22Rv1 (cell line): ENCODE results near the gene HTR1E.
"Not testable (repeated sequence)": the region's sequence is repeated elsewhere in the genome, so short reads cannot be mapped to it uniquely, and the experiment has no call there.

Source experiments
- H3K27ac ChIP-seq: fragments of 450-650 bp; 2 replicates; pipeline ENCODE4 v1.5.1; 2017
- ZFX ChIP-seq: fragments of 450-650 bp; IDR thresholded peaks from 2 replicates; pipeline ENCODE4 v1.6.1; 2017; ENCODE audit warnings: antibody characterized with exemption, borderline replicate concordance
- TF ChIP-seq, protein P1 (sequence below): fragments of 450-650 bp; IDR thresholded peaks from 2 replicates; pipeline ENCODE4 v1.5.1; 2017; ENCODE audit warnings: mild to moderate bottlenecking

The HTR1E gene, protein sequence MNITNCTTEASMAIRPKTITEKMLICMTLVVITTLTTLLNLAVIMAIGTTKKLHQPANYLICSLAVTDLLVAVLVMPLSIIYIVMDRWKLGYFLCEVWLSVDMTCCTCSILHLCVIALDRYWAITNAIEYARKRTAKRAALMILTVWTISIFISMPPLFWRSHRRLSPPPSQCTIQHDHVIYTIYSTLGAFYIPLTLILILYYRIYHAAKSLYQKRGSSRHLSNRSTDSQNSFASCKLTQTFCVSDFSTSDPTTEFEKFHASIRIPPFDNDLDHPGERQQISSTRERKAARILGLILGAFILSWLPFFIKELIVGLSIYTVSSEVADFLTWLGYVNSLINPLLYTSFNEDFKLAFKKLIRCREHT

GRCh38 chr6:86937219-86938079 lies at the start of gene HTR1E:
TSS of gene HTR1E (plus strand) at chr6:86937528. CDS start at chr6:87015335, 77,807 bp downstream.
- no peak within 1 kb of the TSS for H3K27ac ChIP-seq
- no peak for TF ChIP-seq ZFX
- TF ChIP-seq, protein P1, sequence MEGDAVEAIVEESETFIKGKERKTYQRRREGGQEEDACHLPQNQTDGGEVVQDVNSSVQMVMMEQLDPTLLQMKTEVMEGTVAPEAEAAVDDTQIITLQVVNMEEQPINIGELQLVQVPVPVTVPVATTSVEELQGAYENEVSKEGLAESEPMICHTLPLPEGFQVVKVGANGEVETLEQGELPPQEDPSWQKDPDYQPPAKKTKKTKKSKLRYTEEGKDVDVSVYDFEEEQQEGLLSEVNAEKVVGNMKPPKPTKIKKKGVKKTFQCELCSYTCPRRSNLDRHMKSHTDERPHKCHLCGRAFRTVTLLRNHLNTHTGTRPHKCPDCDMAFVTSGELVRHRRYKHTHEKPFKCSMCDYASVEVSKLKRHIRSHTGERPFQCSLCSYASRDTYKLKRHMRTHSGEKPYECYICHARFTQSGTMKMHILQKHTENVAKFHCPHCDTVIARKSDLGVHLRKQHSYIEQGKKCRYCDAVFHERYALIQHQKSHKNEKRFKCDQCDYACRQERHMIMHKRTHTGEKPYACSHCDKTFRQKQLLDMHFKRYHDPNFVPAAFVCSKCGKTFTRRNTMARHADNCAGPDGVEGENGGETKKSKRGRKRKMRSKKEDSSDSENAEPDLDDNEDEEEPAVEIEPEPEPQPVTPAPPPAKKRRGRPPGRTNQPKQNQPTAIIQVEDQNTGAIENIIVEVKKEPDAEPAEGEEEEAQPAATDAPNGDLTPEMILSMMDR, result peak; percentile 80

GRCh38 chr6:86888301-86888700 lies 49.0 kb upstream of the HTR1E start:
- no peak overlapping the region for H3K27ac ChIP-seq
- TF ChIP-seq, protein P1, result no peak
- no peak for TF ChIP-seq ZFX

GRCh38 chr6:86897265-86897664 lies 40.1 kb upstream of the HTR1E start:
- not testable (repeated sequence) for H3K27ac ChIP-seq

DNA sequence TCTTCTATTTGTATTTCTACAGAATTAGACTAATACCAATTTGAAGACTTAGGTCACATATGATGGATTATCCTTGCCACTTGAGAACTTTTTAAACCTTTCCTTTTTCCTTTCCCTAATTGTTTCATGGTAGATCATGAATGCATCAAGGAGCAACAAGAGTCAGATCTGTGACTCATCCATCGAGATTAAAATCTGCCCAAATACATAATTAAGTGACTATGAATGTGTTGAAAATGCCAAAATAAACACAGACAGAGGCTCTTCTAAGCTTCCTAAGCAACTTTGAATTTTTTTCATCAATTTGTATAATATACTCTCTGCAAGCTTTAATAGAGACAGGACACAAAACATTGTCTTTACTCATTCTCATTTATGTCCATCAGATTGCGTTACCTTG lies 23.5 kb upstream of the HTR1E start:
- no peak overlapping the region for H3K27ac ChIP-seq
- TF ChIP-seq ZFX, result no peak
- TF ChIP-seq, protein P1, result no peak

- no peak overlapping the region for H3K27ac ChIP-seq
- TF ChIP-seq, protein P1, result no peak
- no peak for TF ChIP-seq ZFX
Observed at GRCh38 chr6:86916393-86916792, 20.9 kb upstream of the HTR1E start.

- H3K27ac ChIP-seq, result not testable (repeated sequence)
Observed at GRCh38 chr6:86927138-86927537, 10.2 kb upstream of the HTR1E start.

- not testable (repeated sequence) for H3K27ac ChIP-seq
Observed at GRCh38 chr6:86927859-86928258, 9.5 kb upstream of the HTR1E start.

GRCh38 chr6:86934365-86934764 lies 3.0 kb upstream of the HTR1E start:
- no peak overlapping the region for H3K27ac ChIP-seq
- TF ChIP-seq, protein P1, result no peak
- TF ChIP-seq ZFX, result no peak
